LNCAP (cell line): Measurements from ENCODE around the gene SGK1.

ENCODE experiments used
- CTCF ChIP-seq: fragments of 450-650 bp; IDR thresholded peaks from 2 replicates; pipeline ENCODE4 v1.5.1; 2017; ENCODE audit warnings: mild to moderate bottlenecking

The SGK1 gene

GRCh38 chr6:134217105-134217797 is 100.7 kb downstream of the SGK1 start:
- no peak for TF ChIP-seq CTCF

GRCh38 chr6:134216301-134217010 is 101.5 kb downstream of the SGK1 start:
- no peak for TF ChIP-seq CTCF

- TF ChIP-seq CTCF, result no peak
These were observed 106.6 kb downstream of the SGK1 start for GRCh38 chr6:134211297-134211696.

GRCh38 chr6:134207421-134207820 is 110.5 kb downstream of the SGK1 start:
- no peak for TF ChIP-seq CTCF

- no peak for TF ChIP-seq CTCF
These were observed 112.5 kb downstream of the SGK1 start for GRCh38 chr6:134205366-134205765.

GRCh38 chr6:134204031-134204430 is 113.9 kb downstream of the SGK1 start:
- TF ChIP-seq CTCF, result no peak

GRCh38 chr6:134201716-134202115 is 116.2 kb downstream of the SGK1 start:
- no peak for TF ChIP-seq CTCF
